M059J (cell line): ENCODE data around the gene NSG1. TPM values are rescaled to one million over a fixed set of nuclear protein-coding genes. Genes with fewer than 3 reads are reported as not detected.
"Not testable (repeated sequence)": the region's sequence is repeated elsewhere in the genome, so short reads cannot be mapped to it uniquely, and the experiment has no call there.

Experiments
- DNase-seq: peaks from one replicate; pipeline ENCODE4 v3.0.0-alpha.2; 2012; ENCODE audit warnings: low read depth
- total RNA-seq: library from RNA; depleted of rRNA; stranded (reverse); fragments of >200 nt; shearing (Covaris generic); gene quantifications from 2 replicates; pipeline ENCODE4 v1.2.3, GENCODE V29; 2014; rRNA removed

The NSG1 gene
- 0.20 TPM in 1 of 2 replicates, not detected in the other for total RNA-seq

GRCh38 chr4:4386736-4387392 is at the start of gene NSG1:
Gene NSG1, plus strand, starts transcription at chr4:4387102. Its CDS starts 528 bp downstream, at chr4:4387630.
- peak; percentile 27 for DNase-seq

- no peak for DNase-seq
Observed at GRCh38 chr4:4338210-4339001, 48.5 kb upstream of the NSG1 start.

- no peak for DNase-seq
Observed at GRCh38 chr4:4339504-4340085, 47.3 kb upstream of the NSG1 start.

GRCh38 chr4:4341861-4342650 is 44.8 kb upstream of the NSG1 start:
- DNase-seq, result no peak

GRCh38 chr4:4343038-4343437 is 43.9 kb upstream of the NSG1 start:
- no peak for DNase-seq

- no peak for DNase-seq
Observed at GRCh38 chr4:4344915-4345527, 41.9 kb upstream of the NSG1 start.

GRCh38 chr4:4347585-4347984 is 39.3 kb upstream of the NSG1 start:
- DNase-seq, result no peak

GRCh38 chr4:4348585-4348984 is 38.3 kb upstream of the NSG1 start:
- DNase-seq, result not testable (repeated sequence)

- DNase-seq, result no peak
Observed at GRCh38 chr4:4349867-4350266, 37.0 kb upstream of the NSG1 start.

GRCh38 chr4:4350909-4351308 is 36.0 kb upstream of the NSG1 start:
- DNase-seq, result no peak

- DNase-seq, result no peak
Observed at GRCh38 chr4:4355302-4355701, 31.6 kb upstream of the NSG1 start.

- no peak for DNase-seq
Observed at GRCh38 chr4:4356106-4357041, 30.5 kb upstream of the NSG1 start.

GRCh38 chr4:4358093-4358854 is 28.6 kb upstream of the NSG1 start:
- no peak for DNase-seq

- no peak for DNase-seq
Observed at GRCh38 chr4:4361883-4362282, 25.0 kb upstream of the NSG1 start.

- no peak for DNase-seq
Observed at GRCh38 chr4:4362991-4363697, 23.8 kb upstream of the NSG1 start.

GRCh38 chr4:4364061-4364460 is 22.8 kb upstream of the NSG1 start:
- DNase-seq, result no peak

GRCh38 chr4:4364486-4365208 is 22.3 kb upstream of the NSG1 start:
- no peak for DNase-seq

- no peak for DNase-seq
Observed at GRCh38 chr4:4368809-4369580, 17.9 kb upstream of the NSG1 start.
